ACC112 (cell line): ENCODE measurements around the gene FANCE.

Experiments
- H2AFZ ChIP-seq: fragments of 200-600 bp; sonication (generic); one replicate; pipeline ENCODE4 v1.6.0; 2017; ENCODE audit warnings: antibody characterized with exemption, low read length; ENCODE audit not compliant: unreplicated experiment
- H3K27ac ChIP-seq: fragments of 200-600 bp; sonication (generic); 2 replicates; pipeline ENCODE4 v1.5.1; 2014; ENCODE audit warnings: low read depth, mild to moderate bottlenecking, antibody characterized with exemption, low read length, moderate library complexity
- H3K27me3 ChIP-seq: fragments of 200-600 bp; sonication (generic); 2 replicates; pipeline ENCODE4 v1.6.1; 2014; ENCODE audit warnings: mild to moderate bottlenecking, antibody characterized with exemption, low read length, moderate library complexity, mixed read lengths; ENCODE audit not compliant: insufficient read depth
- H3K36me3 ChIP-seq: fragments of 200-600 bp; sonication (generic); 2 replicates; pipeline ENCODE4 v1.6.1; 2016; ENCODE audit warnings: mild to moderate bottlenecking, antibody characterized with exemption, low read length, moderate library complexity, mixed read lengths; ENCODE audit not compliant: insufficient read depth
- H3K4me1 ChIP-seq: fragments of 200-600 bp; sonication (generic); one replicate; pipeline ENCODE4 v1.6.1; 2016; ENCODE audit warnings: low read length, mixed read lengths; ENCODE audit not compliant: insufficient read depth, unreplicated experiment, control insufficient read depth
- H3K4me3 ChIP-seq: fragments of 200-600 bp; sonication (generic); 2 replicates; pipeline ENCODE4 v1.5.1; 2014; ENCODE audit warnings: mild to moderate bottlenecking, low read depth, low read length
- H3K79me2 ChIP-seq: fragments of 200-600 bp; sonication (generic); one replicate; pipeline ENCODE4 v1.6.0; 2016; ENCODE audit warnings: low read length; ENCODE audit not compliant: control insufficient read depth, unreplicated experiment, insufficient read depth

The FANCE gene

GRCh38 chr6:35500782-35501181, 48.6 kb downstream of the FANCE start:
- Histone ChIP-seq H2AFZ (no peak overlapping the region), H3K36me3 (no peaks in the 10 kb centered on the region), H3K4me1 (peaks cover 13% of the 10 kb centered on the region)

GRCh38 chr6:35501784-35502183, 49.6 kb downstream of the FANCE start:
- Histone ChIP-seq H3K79me2 (no peaks in the 10 kb centered on the region), H3K4me3 (no peak overlapping the region), H3K4me1 (peaks cover 13% of the 10 kb centered on the region), H3K27ac (no peak overlapping the region), H2AFZ (no peak overlapping the region), H3K27me3 (no peaks in the 10 kb centered on the region), H3K36me3 (no peaks in the 10 kb centered on the region)

More at GRCh38 chr6:35500782-35501181, 48.6 kb downstream of the FANCE start:
- no peak overlapping the region for H3K4me3 ChIP-seq
- no peak overlapping the region for H3K27ac ChIP-seq
- H3K27me3 ChIP-seq: no peaks in the 10 kb centered on the region
- H3K79me2 ChIP-seq: peaks cover 3% of the 10 kb centered on the region

- Histone ChIP-seq H3K27ac (no peak overlapping the region), H3K4me1 (peaks cover 13% of the 10 kb centered on the region), H3K79me2 (no peaks in the 10 kb centered on the region), H3K4me3 (no peak overlapping the region), H2AFZ (no peak overlapping the region), H3K36me3 (no peaks in the 10 kb centered on the region), H3K27me3 (no peaks in the 10 kb centered on the region)
Observed at GRCh38 chr6:35503534-35503933, 51.4 kb downstream of the FANCE start.

- Histone ChIP-seq H3K4me1 (peaks cover 5% of the 10 kb centered on the region), H3K27me3 (no peaks in the 10 kb centered on the region), H3K27ac (no peak overlapping the region), H3K4me3 (no peak overlapping the region), H2AFZ (no peak overlapping the region), H3K36me3 (no peaks in the 10 kb centered on the region), H3K79me2 (no peaks in the 10 kb centered on the region)
Observed at GRCh38 chr6:35505999-35506412, 53.9 kb downstream of the FANCE start.

GRCh38 chr6:35506536-35506935, 54.4 kb downstream of the FANCE start:
- Histone ChIP-seq H3K4me3 (no peak overlapping the region), H2AFZ (no peak overlapping the region), H3K4me1 (peaks cover 5% of the 10 kb centered on the region), H3K27me3 (peaks cover 5% of the 10 kb centered on the region; the same call in 1 of the 2 replicates), H3K36me3 (no peaks in the 10 kb centered on the region), H3K27ac (no peak overlapping the region), H3K79me2 (no peaks in the 10 kb centered on the region)

- Histone ChIP-seq H3K27me3 (peaks cover 10% of the 10 kb centered on the region; the same call in 1 of the 2 replicates), H2AFZ (no peak overlapping the region), H3K36me3 (no peaks in the 10 kb centered on the region), H3K27ac (no peak overlapping the region), H3K4me3 (no peak overlapping the region), H3K4me1 (peaks cover 5% of the 10 kb centered on the region), H3K79me2 (no peaks in the 10 kb centered on the region)
Observed at GRCh38 chr6:35507221-35507620, 55.1 kb downstream of the FANCE start.

- Histone ChIP-seq H3K4me3 (no peak overlapping the region), H3K27me3 (peaks cover 15% of the 10 kb centered on the region; the same call in 1 of the 2 replicates), H3K79me2 (no peaks in the 10 kb centered on the region), H3K4me1 (peaks cover 5% of the 10 kb centered on the region), H3K27ac (no peak overlapping the region), H3K36me3 (no peaks in the 10 kb centered on the region), H2AFZ (no peak overlapping the region)
Observed at GRCh38 chr6:35508027-35508426, 55.9 kb downstream of the FANCE start.

- Histone ChIP-seq H3K36me3 (no peaks in the 10 kb centered on the region), H3K27ac (no peak overlapping the region), H3K79me2 (no peaks in the 10 kb centered on the region), H3K4me3 (no peak overlapping the region), H3K4me1 (peaks cover 5% of the 10 kb centered on the region), H3K27me3 (peaks cover 15% of the 10 kb centered on the region; the same call in 1 of the 2 replicates), H2AFZ (no peak overlapping the region)
Observed at GRCh38 chr6:35508542-35508941, 56.4 kb downstream of the FANCE start.

- peaks cover 5% of the 10 kb centered on the region for H3K4me1 ChIP-seq
- H2AFZ ChIP-seq: no peak overlapping the region
Observed at GRCh38 chr6:35510916-35511561, 58.9 kb downstream of the FANCE start.

GRCh38 chr6:35511562-35511941, 59.4 kb downstream of the FANCE start:
- Histone ChIP-seq H3K4me1 (peaks cover 5% of the 10 kb centered on the region), H3K27me3 (peaks cover 15% of the 10 kb centered on the region; the same call in 1 of the 2 replicates), H3K27ac (no peak overlapping the region), H2AFZ (no peak overlapping the region), H3K79me2 (no peaks in the 10 kb centered on the region), H3K4me3 (no peak overlapping the region), H3K36me3 (no peaks in the 10 kb centered on the region)

More at GRCh38 chr6:35510916-35511561, 58.9 kb downstream of the FANCE start:
- no peak overlapping the region for H3K27ac ChIP-seq
- no peak overlapping the region for H3K4me3 ChIP-seq
- H3K79me2 ChIP-seq: no peaks in the 10 kb centered on the region
- H3K27me3 ChIP-seq: peaks cover 15% of the 10 kb centered on the region; the same call in 1 of the 2 replicates
- H3K36me3 ChIP-seq: no peaks in the 10 kb centered on the region

- Histone ChIP-seq H3K79me2 (no peaks in the 10 kb centered on the region), H3K27ac (no peak overlapping the region), H3K4me1 (peaks cover 5% of the 10 kb centered on the region), H3K4me3 (no peak overlapping the region), H3K36me3 (no peaks in the 10 kb centered on the region), H3K27me3 (peaks cover 15% of the 10 kb centered on the region; the same call in 1 of the 2 replicates), H2AFZ (no peak overlapping the region)
Observed at GRCh38 chr6:35512006-35512405, 59.9 kb downstream of the FANCE start.
